Muscle layer of colon (tissue), 2 donors: Measurements from ENCODE around the gene IZUMO1.
"Not testable (repeated sequence)": the region's sequence is repeated elsewhere in the genome, so short reads cannot be mapped to it uniquely, and the experiment has no call there.

Experiments
- H3K27ac ChIP-seq: one replicate; pipeline ENCODE4 v1.7.0; 2013; ENCODE audit warnings: low read depth, mild to moderate bottlenecking, low read length, moderate library complexity
- H3K27me3 ChIP-seq, 2 donors: one replicate each; pipeline ENCODE4 v1.7.0; 2013; ENCODE audit warnings: low read length in 2 of 2, mild to moderate bottlenecking in 2 of 2; ENCODE audit not compliant: insufficient read depth in 2 of 2, control insufficient read depth in 1 of 2
- H3K36me3 ChIP-seq: one replicate; pipeline ENCODE4 v1.7.0; 2013; ENCODE audit warnings: mild to moderate bottlenecking, low read length; ENCODE audit not compliant: insufficient read depth
- H3K4me1 ChIP-seq: one replicate; pipeline ENCODE4 v1.7.0; 2013; ENCODE audit warnings: mild to moderate bottlenecking, low read length; ENCODE audit not compliant: insufficient read depth
- H3K4me3 ChIP-seq, 2 donors: one replicate each; pipeline ENCODE4 v1.7.0; 2013; ENCODE audit warnings: low read length in 2 of 2, low read depth in 1 of 2, mild to moderate bottlenecking in 1 of 2, moderate library complexity in 1 of 2
- H3K9ac ChIP-seq: one replicate; pipeline ENCODE4 v1.7.0; 2013; ENCODE audit warnings: low read length
- H3K9me3 ChIP-seq: one replicate; pipeline ENCODE4 v1.7.0; 2013; ENCODE audit warnings: mild to moderate bottlenecking, low read length
- donor health status: abdominal sarcoma.
- donor health status: Adenocarcinoma of cecum.

The IZUMO1 gene

GRCh38 chr19:48746738-48747575, at the start of gene IZUMO1:
Gene IZUMO1, minus strand, starts transcription at chr19:48746909. Its CDS starts 1,050 bp downstream, at chr19:48745859.
- no peak within 1 kb of the TSS for H3K9ac ChIP-seq

GRCh38 chr19:48795685-48796070, 49.0 kb upstream of the IZUMO1 start:
- peak overlapping the region; percentile 67 for H3K27ac ChIP-seq
- H3K4me3 ChIP-seq, result peak overlapping the region in 1 of 2 donors; percentile 76
- H3K9ac ChIP-seq, result peak overlapping the region; percentile 58
- no peaks in the 10 kb centered on the region for H3K36me3 ChIP-seq
- no peaks in the 10 kb centered on the region for H3K9me3 ChIP-seq
- H3K4me1 ChIP-seq, result peaks cover 19% of the 10 kb centered on the region
- H3K27me3 ChIP-seq, result no peaks in the 10 kb centered on the region

More at GRCh38 chr19:48746738-48747575, at the start of gene IZUMO1:
- Histone ChIP-seq H3K4me3 (peak within 1 kb of the TSS in 1 of 2 donors; percentile 6), H3K4me1 (no peaks in the 10 kb centered on the region), H3K36me3 (no peaks in the 10 kb centered on the region), H3K27ac (no peak within 1 kb of the TSS), H3K27me3 (peaks cover 11 to 41% of the 10 kb centered on the region in 2 donors), H3K9me3 (no peaks in the 10 kb centered on the region)

- peaks cover 19% of the 10 kb centered on the region for H3K4me1 ChIP-seq
- H3K27ac ChIP-seq, result peak overlapping the region; percentile 71
- H3K9me3 ChIP-seq, result no peaks in the 10 kb centered on the region
- H3K36me3 ChIP-seq, result no peaks in the 10 kb centered on the region
- H3K27me3 ChIP-seq, result no peaks in the 10 kb centered on the region
- H3K9ac ChIP-seq, result peak overlapping the region; percentile 58
- H3K4me3 ChIP-seq, result peak overlapping the region; percentile 5 to 76
These were observed 48.5 kb upstream of the IZUMO1 start for GRCh38 chr19:48795055-48795684.

GRCh38 chr19:48794291-48794690, 47.6 kb upstream of the IZUMO1 start:
- Histone ChIP-seq H3K4me1 (peaks cover 19% of the 10 kb centered on the region), H3K4me3 (no peak overlapping the region), H3K9ac (peak overlapping the region; percentile 58), H3K36me3 (no peaks in the 10 kb centered on the region), H3K27me3 (no peaks in the 10 kb centered on the region), H3K27ac (no peak overlapping the region), H3K9me3 (no peaks in the 10 kb centered on the region)

GRCh38 chr19:48793271-48793670, 46.6 kb upstream of the IZUMO1 start:
- H3K36me3 ChIP-seq, result no peaks in the 10 kb centered on the region
- H3K4me1 ChIP-seq, result peaks cover 19% of the 10 kb centered on the region
- H3K9ac ChIP-seq, result no peak overlapping the region
- no peak overlapping the region for H3K4me3 ChIP-seq
- H3K9me3 ChIP-seq, result no peaks in the 10 kb centered on the region
- H3K27me3 ChIP-seq, result no peaks in the 10 kb centered on the region
- no peak overlapping the region for H3K27ac ChIP-seq

- H3K27me3 ChIP-seq, H3K4me1 ChIP-seq, H3K36me3 ChIP-seq, H3K27ac ChIP-seq, H3K9ac ChIP-seq, H3K4me3 ChIP-seq, H3K9me3 ChIP-seq: not testable (repeated sequence)
These were observed 40.6 kb upstream of the IZUMO1 start for GRCh38 chr19:48787331-48787730.

- H3K4me3 ChIP-seq, H3K27me3 ChIP-seq, H3K36me3 ChIP-seq, H3K9ac ChIP-seq, H3K27ac ChIP-seq, H3K9me3 ChIP-seq, H3K4me1 ChIP-seq: not testable (repeated sequence)
These were observed 39.7 kb upstream of the IZUMO1 start for GRCh38 chr19:48786422-48786821.

GRCh38 chr19:48784527-48784926, 37.8 kb upstream of the IZUMO1 start:
- H3K4me3 ChIP-seq, result no peak overlapping the region
- no peaks in the 10 kb centered on the region for H3K9me3 ChIP-seq
- no peaks in the 10 kb centered on the region for H3K27me3 ChIP-seq
- H3K9ac ChIP-seq, result no peak overlapping the region
- H3K4me1 ChIP-seq, result no peaks in the 10 kb centered on the region
- no peaks in the 10 kb centered on the region for H3K36me3 ChIP-seq
- no peak overlapping the region for H3K27ac ChIP-seq

GRCh38 chr19:48780631-48781391, 34.1 kb upstream of the IZUMO1 start:
- Histone ChIP-seq H3K4me1 (no peaks in the 10 kb centered on the region), H3K4me3 (no peak overlapping the region), H3K27ac (no peak overlapping the region), H3K9ac (no peak overlapping the region), H3K27me3 (no peaks in the 10 kb centered on the region), H3K36me3 (no peaks in the 10 kb centered on the region), H3K9me3 (no peaks in the 10 kb centered on the region)

GRCh38 chr19:48779636-48780035, 32.9 kb upstream of the IZUMO1 start:
- H3K27ac ChIP-seq, result no peak overlapping the region
- no peak overlapping the region for H3K9ac ChIP-seq
- no peaks in the 10 kb centered on the region for H3K27me3 ChIP-seq
- no peaks in the 10 kb centered on the region for H3K36me3 ChIP-seq
- H3K4me3 ChIP-seq, result no peak overlapping the region
- H3K9me3 ChIP-seq, result no peaks in the 10 kb centered on the region
- H3K4me1 ChIP-seq, result no peaks in the 10 kb centered on the region

- no peak overlapping the region for H3K9ac ChIP-seq
- no peaks in the 10 kb centered on the region for H3K27me3 ChIP-seq
- no peaks in the 10 kb centered on the region for H3K4me1 ChIP-seq
- no peaks in the 10 kb centered on the region for H3K9me3 ChIP-seq
- no peaks in the 10 kb centered on the region for H3K36me3 ChIP-seq
- H3K27ac ChIP-seq, result no peak overlapping the region
- H3K4me3 ChIP-seq, result no peak overlapping the region
These were observed 31.0 kb upstream of the IZUMO1 start for GRCh38 chr19:48777720-48778119.
